CD8-positive, alpha-beta memory T cell (primary cell): ENCODE results near the gene STRBP. TPM values are rescaled to one million over a fixed set of nuclear protein-coding genes. Genes with fewer than 3 reads are reported as not detected.
"Not testable (repeated sequence)": the region's sequence is repeated elsewhere in the genome, so short reads cannot be mapped to it uniquely, and the experiment has no call there.

Source experiments
- CTCF ChIA-PET: fragments of 350-600 bp; sonication (Branson Sonifier 250); formaldehyde crosslinking; loops from one replicate; lab custom pipeline; 2021; ENCODE audit warnings: antibody characterized with exemption; lab: Charles Lee
- POLR2A ChIA-PET: fragments of 350-600 bp; sonication (Branson Sonifier 250); formaldehyde crosslinking; loops from one replicate; lab custom pipeline; 2021; ENCODE audit warnings: antibody characterized with exemption; lab: Charles Lee
- DNase-seq, 5 donors: peaks; one replicate each; pipeline versions ENCODE4 v3.0.0 to v3.0.0-alpha.2; 2020 to 2022; ENCODE audit warnings: mixed read lengths in 1 of 5
- H3K27ac ChIP-seq: one replicate; pipeline ENCODE4 v1.7.0; 2013; ENCODE audit warnings: low read depth, mild to moderate bottlenecking, low read length, moderate library complexity
- H3K27me3 ChIP-seq: 2 replicates; pipeline ENCODE4 v1.7.0; 2013; ENCODE audit warnings: low read length, mild to moderate bottlenecking; ENCODE audit not compliant: insufficient read depth, poor library complexity, severe bottlenecking
- H3K36me3 ChIP-seq: 2 replicates; pipeline ENCODE4 v1.7.0; 2013; ENCODE audit warnings: mild to moderate bottlenecking, low read length, moderate library complexity; ENCODE audit not compliant: insufficient read depth
- H3K4me1 ChIP-seq: 2 replicates; pipeline ENCODE4 v1.7.0; 2013; ENCODE audit warnings: mild to moderate bottlenecking, low read length, moderate library complexity; ENCODE audit not compliant: insufficient read depth
- H3K4me3 ChIP-seq: 2 replicates; pipeline ENCODE4 v1.7.0; 2013; ENCODE audit warnings: mild to moderate bottlenecking, low read length
- H3K9me3 ChIP-seq: 2 replicates; pipeline ENCODE4 v1.7.0; 2013; ENCODE audit warnings: mild to moderate bottlenecking, low read length
- H3K27ac Mint-ChIP-seq, 8 donors: one replicate each; pipeline ENCODE4 v1.8.0; 2020 to 2021; ENCODE audit warnings: mixed read lengths in 8 of 8, mild to moderate bottlenecking in 6 of 8, inconsistent platforms in 3 of 8, moderate library complexity in 3 of 8
- H3K27me3 Mint-ChIP-seq, 2 donors: one replicate each; pipeline ENCODE4 v1.8.0; 2020 to 2021; ENCODE audit warnings: mixed read lengths in 2 of 2, mild to moderate bottlenecking in 1 of 2, moderate library complexity in 1 of 2
- H3K36me3 Mint-ChIP-seq, 3 donors: one replicate each; pipeline ENCODE4 v1.8.0; 2020 to 2021; ENCODE audit warnings: mixed read lengths in 3 of 3, inconsistent platforms in 1 of 3, mild to moderate bottlenecking in 1 of 3
- H3K4me1 Mint-ChIP-seq, 3 donors: one replicate each; pipeline ENCODE4 v1.8.0; 2020 to 2021; ENCODE audit warnings: mixed read lengths in 3 of 3, inconsistent platforms in 1 of 3, mild to moderate bottlenecking in 1 of 3
- H3K4me3 Mint-ChIP-seq, 7 donors: one replicate each; pipeline ENCODE4 v1.8.0; 2020 to 2021; ENCODE audit warnings: mixed read lengths in 7 of 7, mild to moderate bottlenecking in 6 of 7, moderate library complexity in 4 of 7, inconsistent platforms in 2 of 7
- H3K9me3 Mint-ChIP-seq, 5 donors: one replicate each; pipeline ENCODE4 v1.8.0; 2020 to 2022; ENCODE audit warnings: mixed read lengths in 5 of 5, mild to moderate bottlenecking in 3 of 5, moderate library complexity in 2 of 5, inconsistent platforms in 1 of 5
- polyA plus RNA-seq: library from polyadenylated mRNA; unstranded; fragments of 300-500 nt; fragmentation: Illumina TruSeq; gene quantifications from one replicate; pipeline ENCODE4 v1.2.3, GENCODE V29; 2021
- total RNA-seq, 2 experiments: library from RNA; stranded (reverse); gene quantifications; one replicate each; pipeline ENCODE4 v1.2.3, GENCODE V29; 2021

Gene STRBP
- total and polyA plus RNA-seq, 3 experiments from 2014 or later: 22.2 to 32.3 (median 31.4) TPM

GRCh38 chr9:123187131-123187530 lies 81.3 kb downstream of the STRBP start:
- CTCF ChIA-PET: interaction anchor here (0.6 kb wide), 1 partner anchor 16 kb away, joined by 3 read pairs; no protein-coding TSS in a partner anchor
- H3K4me3 Mint-ChIP-seq: no peak overlapping the region
- no peaks in the 10 kb centered on the region for H3K4me1 ChIP-seq

GRCh38 chr9:123186029-123186428 lies 82.4 kb downstream of the STRBP start:
- H3K9me3 Mint-ChIP-seq, H3K4me3 ChIP-seq, H3K9me3 ChIP-seq, POLR2A ChIA-PET, H3K27ac Mint-ChIP-seq, H3K4me1 ChIP-seq, H3K4me1 Mint-ChIP-seq, H3K4me3 Mint-ChIP-seq, H3K27me3 Mint-ChIP-seq, H3K36me3 ChIP-seq, DNase-seq, H3K27me3 ChIP-seq, CTCF ChIA-PET, H3K27ac ChIP-seq: not testable (repeated sequence)
- peaks cover 3 to 17% (median 5%) of the 10 kb centered on the region in 3 donors for H3K36me3 Mint-ChIP-seq

More at GRCh38 chr9:123187131-123187530, 81.3 kb downstream of the STRBP start:
- H3K27ac ChIP-seq: no peak overlapping the region
- peaks cover 3 to 14% (median 5%) of the 10 kb centered on the region in 3 donors for H3K36me3 Mint-ChIP-seq
- peaks cover 0 to 4% (median 0%) of the 10 kb centered on the region in 5 donors for H3K9me3 Mint-ChIP-seq
- no peak overlapping the region for H3K4me3 ChIP-seq
- H3K27ac Mint-ChIP-seq: peak overlapping the region in 1 of 8 donors; percentile 54
- POLR2A ChIA-PET: no interaction called here
- no peaks in the 10 kb centered on the region for H3K4me1 Mint-ChIP-seq
- H3K27me3 ChIP-seq: no peaks in the 10 kb centered on the region
- no peak for DNase-seq
- no peaks in the 10 kb centered on the region for H3K36me3 ChIP-seq
- no peaks in the 10 kb centered on the region for H3K27me3 Mint-ChIP-seq
- no peaks in the 10 kb centered on the region for H3K9me3 ChIP-seq

- H3K4me3 Mint-ChIP-seq: no peak overlapping the region
- no peak overlapping the region for H3K27ac ChIP-seq
- no peak overlapping the region for H3K4me3 ChIP-seq
- H3K9me3 Mint-ChIP-seq: no peaks in the 10 kb centered on the region
- no peaks in the 10 kb centered on the region for H3K9me3 ChIP-seq
- H3K36me3 Mint-ChIP-seq: peaks cover 0 to 39% (median 19%) of the 10 kb centered on the region in 3 donors
- H3K27ac Mint-ChIP-seq: peak overlapping the region in 1 of 8 donors; percentile 9
- POLR2A ChIA-PET: no interaction called here
- no peak for DNase-seq
- no peaks in the 10 kb centered on the region for H3K27me3 ChIP-seq
- CTCF ChIA-PET: no interaction called here
- no peaks in the 10 kb centered on the region for H3K27me3 Mint-ChIP-seq
- no peaks in the 10 kb centered on the region for H3K4me1 ChIP-seq
- H3K36me3 ChIP-seq: no peaks in the 10 kb centered on the region
- H3K4me1 Mint-ChIP-seq: peaks cover 5 to 20% (median 11%) of the 10 kb centered on the region in 3 donors
Measured at GRCh38 chr9:123176949-123177348, 91.4 kb downstream of the STRBP start.

- ChIA-PET POLR2A (no interaction called here), CTCF (no interaction called here)
- H3K27ac ChIP-seq: no peak overlapping the region
- peaks cover 0 to 43% (median 21%) of the 10 kb centered on the region in 3 donors for H3K36me3 Mint-ChIP-seq
- no peaks in the 10 kb centered on the region for H3K27me3 Mint-ChIP-seq
- H3K9me3 Mint-ChIP-seq: no peaks in the 10 kb centered on the region
- H3K27ac Mint-ChIP-seq: peak overlapping the region in 1 of 8 donors; percentile 5
- H3K36me3 ChIP-seq: no peaks in the 10 kb centered on the region
- H3K4me3 Mint-ChIP-seq: no peak overlapping the region
- H3K9me3 ChIP-seq: no peaks in the 10 kb centered on the region
- H3K4me3 ChIP-seq: no peak overlapping the region
- H3K27me3 ChIP-seq: no peaks in the 10 kb centered on the region
- DNase-seq: no peak
- peaks cover 5 to 20% (median 11%) of the 10 kb centered on the region in 3 donors for H3K4me1 Mint-ChIP-seq
- H3K4me1 ChIP-seq: no peaks in the 10 kb centered on the region
Measured at GRCh38 chr9:123175854-123176629, 92.3 kb downstream of the STRBP start.

GRCh38 chr9:123174887-123175518 lies 93.4 kb downstream of the STRBP start:
- no peaks in the 10 kb centered on the region for H3K4me1 ChIP-seq
- H3K27me3 Mint-ChIP-seq: no peaks in the 10 kb centered on the region

GRCh38 chr9:123174079-123174478 lies 94.3 kb downstream of the STRBP start:
- Mint-ChIP-seq H3K27me3 (no peaks in the 10 kb centered on the region), H3K36me3 (peaks cover 0 to 39% (median 20%) of the 10 kb centered on the region in 3 donors), H3K9me3 (no peaks in the 10 kb centered on the region), H3K27ac (peak overlapping the region in 1 of 8 donors; percentile 16), H3K4me1 (peaks cover 5 to 20% (median 11%) of the 10 kb centered on the region in 3 donors), H3K4me3 (no peak overlapping the region)
- POLR2A ChIA-PET: no interaction called here
- H3K4me3 ChIP-seq: no peak overlapping the region
- no peaks in the 10 kb centered on the region for H3K36me3 ChIP-seq
- H3K27me3 ChIP-seq: no peaks in the 10 kb centered on the region
- DNase-seq: no peak
- no peaks in the 10 kb centered on the region for H3K4me1 ChIP-seq
- H3K27ac ChIP-seq: no peak overlapping the region
- no peaks in the 10 kb centered on the region for H3K9me3 ChIP-seq
- CTCF ChIA-PET: no interaction called here

More at GRCh38 chr9:123174887-123175518, 93.4 kb downstream of the STRBP start:
- no peaks in the 10 kb centered on the region for H3K9me3 ChIP-seq
- H3K4me3 Mint-ChIP-seq: no peak overlapping the region
- H3K4me1 Mint-ChIP-seq: peaks cover 5 to 20% (median 11%) of the 10 kb centered on the region in 3 donors
- H3K4me3 ChIP-seq: no peak overlapping the region
- no peaks in the 10 kb centered on the region for H3K36me3 ChIP-seq
- H3K27ac ChIP-seq: no peak overlapping the region
- no peak for DNase-seq
- CTCF ChIA-PET: no interaction called here
- peak overlapping the region in 2 of 8 donors; percentile 40 for H3K27ac Mint-ChIP-seq
- H3K36me3 Mint-ChIP-seq: peaks cover 0 to 40% (median 19%) of the 10 kb centered on the region in 3 donors
- H3K9me3 Mint-ChIP-seq: no peaks in the 10 kb centered on the region
- no peaks in the 10 kb centered on the region for H3K27me3 ChIP-seq
- POLR2A ChIA-PET: no interaction called here

- H3K9me3 Mint-ChIP-seq: no peaks in the 10 kb centered on the region
- peaks cover 0 to 7% (median under 1%) of the 10 kb centered on the region in 3 donors for H3K4me1 Mint-ChIP-seq
- no peaks in the 10 kb centered on the region for H3K4me1 ChIP-seq
- H3K27ac Mint-ChIP-seq: no peak overlapping the region
- CTCF ChIA-PET: no interaction called here
- H3K36me3 ChIP-seq: no peaks in the 10 kb centered on the region
- no peaks in the 10 kb centered on the region for H3K27me3 ChIP-seq
- no peak overlapping the region for H3K4me3 Mint-ChIP-seq
- peaks cover 0 to 39% (median 18%) of the 10 kb centered on the region in 3 donors for H3K36me3 Mint-ChIP-seq
- no peaks in the 10 kb centered on the region for H3K27me3 Mint-ChIP-seq
- POLR2A ChIA-PET: no interaction called here
- no peak for DNase-seq
- H3K4me3 ChIP-seq: no peak overlapping the region
- H3K27ac ChIP-seq: no peak overlapping the region
- H3K9me3 ChIP-seq: no peaks in the 10 kb centered on the region
Measured at GRCh38 chr9:123169926-123170325, 98.5 kb downstream of the STRBP start.

GRCh38 chr9:123168586-123168985 lies 99.8 kb downstream of the STRBP start:
- peaks cover 0 to 35% (median 16%) of the 10 kb centered on the region in 3 donors for H3K36me3 Mint-ChIP-seq
- H3K9me3 Mint-ChIP-seq: no peaks in the 10 kb centered on the region
- no peaks in the 10 kb centered on the region for H3K27me3 Mint-ChIP-seq
- Histone ChIP-seq H3K27ac (no peak overlapping the region), H3K4me1 (no peaks in the 10 kb centered on the region), H3K9me3 (no peaks in the 10 kb centered on the region), H3K4me3 (no peak overlapping the region), H3K27me3 (no peaks in the 10 kb centered on the region), H3K36me3 (no peaks in the 10 kb centered on the region)
- ChIA-PET POLR2A (no interaction called here), CTCF (no interaction called here)
- no peak for DNase-seq
- H3K4me3 Mint-ChIP-seq: no peak overlapping the region
- peak overlapping the region in 1 of 8 donors; percentile 27 for H3K27ac Mint-ChIP-seq
- no peaks in the 10 kb centered on the region for H3K4me1 Mint-ChIP-seq
